ENCODE data around the gene RAI1. TPM values are rescaled to one million over a fixed set of nuclear protein-coding genes. Genes with fewer than 3 reads are reported as not detected.
A peak's percentile ranks its signal among the peaks of the same experiment; 100 is the strongest.

RAI1 gene
- total RNA-seq, 1 donor from 2014 or later: 31.2 TPM

DNA sequence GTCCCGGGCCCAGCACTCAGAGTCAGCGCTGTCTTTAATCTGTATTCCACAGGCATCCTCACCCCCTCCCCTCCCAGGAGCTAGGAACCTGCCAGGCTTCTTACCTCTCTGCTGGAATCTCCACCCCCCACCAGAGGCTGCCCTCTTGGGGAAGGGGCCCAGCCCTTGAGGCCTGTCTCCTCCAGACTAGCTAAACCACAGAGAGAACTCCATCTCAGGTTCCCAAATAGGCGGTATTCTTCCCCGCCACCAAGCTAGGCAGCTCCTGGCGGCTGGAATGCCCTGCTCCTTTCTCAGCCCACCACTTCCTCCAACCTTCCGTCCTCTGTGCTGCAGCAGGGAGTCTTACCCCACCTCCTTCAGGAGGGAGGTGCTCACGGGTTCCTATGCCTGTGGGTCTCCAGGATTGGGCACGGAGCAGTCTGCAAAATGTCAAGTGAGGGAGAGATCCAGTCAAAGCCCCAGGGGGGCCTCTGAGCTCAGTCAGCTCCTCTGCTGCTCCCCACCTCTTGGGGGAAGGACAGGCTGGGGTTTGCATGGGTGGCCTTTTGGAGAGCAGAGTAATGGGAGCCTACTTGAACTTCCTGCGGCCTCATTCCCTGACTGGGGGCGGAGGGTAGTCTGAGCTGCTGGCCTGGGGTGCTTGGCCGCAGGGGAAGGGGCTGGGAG lies 99.8 kb downstream of the RAI1 start:
- H3K4me1 Mint-ChIP-seq: peaks cover 31% of the 10 kb centered on the region
- ChIA-PET CTCF (no interaction called here), POLR2A (interaction anchor here (0.7 kb wide), 1 partner anchor 23 kb away, joined by 3 read pairs; no protein-coding TSS in a partner anchor)
- peak overlapping the region; percentile 24 for H3K27ac Mint-ChIP-seq
- DNase-seq: no peak
- H3K9me3 Mint-ChIP-seq: no peaks in the 10 kb centered on the region
- intact Hi-C loops (cut with micrococcal nuclease): no loop called here
- TF ChIP-seq, protein P1, sequence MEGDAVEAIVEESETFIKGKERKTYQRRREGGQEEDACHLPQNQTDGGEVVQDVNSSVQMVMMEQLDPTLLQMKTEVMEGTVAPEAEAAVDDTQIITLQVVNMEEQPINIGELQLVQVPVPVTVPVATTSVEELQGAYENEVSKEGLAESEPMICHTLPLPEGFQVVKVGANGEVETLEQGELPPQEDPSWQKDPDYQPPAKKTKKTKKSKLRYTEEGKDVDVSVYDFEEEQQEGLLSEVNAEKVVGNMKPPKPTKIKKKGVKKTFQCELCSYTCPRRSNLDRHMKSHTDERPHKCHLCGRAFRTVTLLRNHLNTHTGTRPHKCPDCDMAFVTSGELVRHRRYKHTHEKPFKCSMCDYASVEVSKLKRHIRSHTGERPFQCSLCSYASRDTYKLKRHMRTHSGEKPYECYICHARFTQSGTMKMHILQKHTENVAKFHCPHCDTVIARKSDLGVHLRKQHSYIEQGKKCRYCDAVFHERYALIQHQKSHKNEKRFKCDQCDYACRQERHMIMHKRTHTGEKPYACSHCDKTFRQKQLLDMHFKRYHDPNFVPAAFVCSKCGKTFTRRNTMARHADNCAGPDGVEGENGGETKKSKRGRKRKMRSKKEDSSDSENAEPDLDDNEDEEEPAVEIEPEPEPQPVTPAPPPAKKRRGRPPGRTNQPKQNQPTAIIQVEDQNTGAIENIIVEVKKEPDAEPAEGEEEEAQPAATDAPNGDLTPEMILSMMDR (IDR thresholded peaks at IDR 0.05): no peak
- no peak for ATAC-seq (ENCODE audit: low read depth)
- peak overlapping the region; percentile 39 for H3K4me3 Mint-ChIP-seq
- H3K27me3 Mint-ChIP-seq: peaks cover 2% of the 10 kb centered on the region
- H3K36me3 Mint-ChIP-seq (ENCODE audit: low read depth): no peaks in the 10 kb centered on the region

DNA sequence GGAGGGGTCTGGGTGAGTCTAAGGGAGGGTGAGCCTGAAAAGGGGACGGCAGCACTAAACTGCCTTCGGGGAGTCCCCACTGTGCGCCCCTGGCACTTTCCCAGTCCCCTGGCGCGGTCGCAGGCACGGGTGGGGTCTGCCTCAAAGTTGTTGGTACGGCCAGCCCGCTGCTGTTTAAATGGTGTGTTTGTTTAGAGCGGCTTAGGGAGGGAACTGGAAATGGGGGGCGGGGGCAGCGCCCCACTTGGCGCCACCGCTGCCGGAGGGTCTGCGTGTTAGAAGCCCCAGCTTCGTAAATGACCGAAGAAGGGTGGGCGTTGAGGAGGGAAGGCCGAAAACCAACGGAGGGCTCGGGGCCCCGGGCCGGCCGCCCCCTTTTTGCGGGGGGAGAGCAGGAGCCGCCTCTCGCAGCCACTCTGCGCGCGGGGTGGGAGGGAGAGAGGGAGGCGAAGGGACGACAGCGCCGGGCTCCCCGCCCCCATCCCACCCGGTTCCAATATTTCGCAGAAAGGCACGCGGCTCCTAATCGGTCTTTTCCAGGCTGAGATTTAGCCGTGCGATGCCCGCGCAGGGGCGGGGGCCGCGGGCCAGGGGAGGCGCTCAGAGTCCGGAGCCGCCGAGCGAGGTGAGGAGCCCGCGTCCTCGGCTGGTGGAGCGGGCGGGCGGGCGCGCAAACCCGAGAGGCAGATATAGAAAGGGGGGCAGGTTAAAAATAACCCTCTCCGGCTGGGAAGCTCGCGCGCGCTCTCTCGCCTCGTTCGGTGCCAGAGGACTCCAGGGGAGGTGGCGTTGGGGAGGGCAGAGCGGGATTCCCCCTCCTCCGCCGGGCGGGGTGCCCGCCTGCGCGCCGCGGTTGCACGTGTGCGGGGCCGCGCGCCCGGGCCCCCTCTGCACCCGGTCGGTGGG lies 100.6 kb downstream of the RAI1 start:
- peak; percentile 16 for ATAC-seq (ENCODE audit: low read depth)
- DNase-seq: peak; percentile 30
- intact Hi-C loops (cut with micrococcal nuclease): loop anchor here (1.0 to 2.0 kb wide), 3 partner anchors 15 to 53 kb away; no protein-coding TSS in a partner anchor
- POLR2A ChIA-PET: interaction anchor here (0.7 kb wide), 1 partner anchor 24 kb away, joined by 3 read pairs; no protein-coding TSS in a partner anchor
- H3K9me3 Mint-ChIP-seq: no peaks in the 10 kb centered on the region
- peak overlapping the region; percentile 66 for H3K4me3 Mint-ChIP-seq
- peaks cover 2% of the 10 kb centered on the region for H3K27me3 Mint-ChIP-seq
- TF ChIP-seq, protein P1 (IDR thresholded peaks at IDR 0.05): no peak
- H3K27ac Mint-ChIP-seq: no peak overlapping the region
- CTCF ChIA-PET: no interaction called here
- peaks cover 29% of the 10 kb centered on the region for H3K4me1 Mint-ChIP-seq
- H3K36me3 Mint-ChIP-seq (ENCODE audit: low read depth): no peaks in the 10 kb centered on the region

DNA sequence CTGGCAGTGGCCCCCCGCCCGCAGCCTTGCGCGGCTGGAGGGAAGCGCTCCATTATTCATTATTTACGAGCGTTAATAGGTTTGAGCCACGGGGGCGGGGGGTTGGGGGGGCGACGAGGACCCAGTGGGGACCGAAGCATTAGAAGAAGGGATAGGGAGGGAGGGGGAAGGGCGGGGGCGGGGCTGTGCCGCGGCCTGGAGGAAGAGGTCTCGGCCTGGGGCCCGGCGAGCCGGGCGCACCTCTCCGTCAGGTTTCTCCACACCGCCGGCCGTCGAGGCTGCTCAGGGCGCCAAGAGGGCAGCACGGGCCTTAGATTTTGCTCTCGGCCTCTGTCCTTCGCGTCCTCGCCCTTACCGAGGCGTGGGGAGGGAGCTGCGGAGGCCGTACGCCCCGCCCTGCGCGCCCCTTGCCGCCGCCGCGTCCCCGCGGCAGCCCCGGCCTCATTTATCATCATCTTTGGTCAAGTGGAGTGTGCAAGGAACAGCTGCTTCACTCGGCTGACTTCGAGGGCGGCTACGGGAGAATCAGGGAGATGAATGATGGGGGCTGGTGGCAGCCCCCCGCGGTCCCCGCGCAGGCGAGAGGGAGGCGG lies 101.4 kb downstream of the RAI1 start:
- H3K27ac Mint-ChIP-seq: no peak overlapping the region
- CTCF ChIA-PET: no interaction called here
- peaks cover 27% of the 10 kb centered on the region for H3K4me1 Mint-ChIP-seq
- no peak for ATAC-seq (ENCODE audit: low read depth)
- POLR2A ChIA-PET: no interaction called here
- DNase-seq: no peak
- TF ChIP-seq, protein P1 (IDR thresholded peaks at IDR 0.05): no peak
- H3K4me3 Mint-ChIP-seq: peak overlapping the region; percentile 79
- intact Hi-C loops (cut with micrococcal nuclease): loop anchor here (1.0 to 2.0 kb wide), 4 partner anchors 16 to 88 kb away; no protein-coding TSS in a partner anchor
- no peaks in the 10 kb centered on the region for H3K36me3 Mint-ChIP-seq (ENCODE audit: low read depth)
- H3K27me3 Mint-ChIP-seq: peaks cover 2% of the 10 kb centered on the region
- H3K9me3 Mint-ChIP-seq: no peaks in the 10 kb centered on the region

DNA sequence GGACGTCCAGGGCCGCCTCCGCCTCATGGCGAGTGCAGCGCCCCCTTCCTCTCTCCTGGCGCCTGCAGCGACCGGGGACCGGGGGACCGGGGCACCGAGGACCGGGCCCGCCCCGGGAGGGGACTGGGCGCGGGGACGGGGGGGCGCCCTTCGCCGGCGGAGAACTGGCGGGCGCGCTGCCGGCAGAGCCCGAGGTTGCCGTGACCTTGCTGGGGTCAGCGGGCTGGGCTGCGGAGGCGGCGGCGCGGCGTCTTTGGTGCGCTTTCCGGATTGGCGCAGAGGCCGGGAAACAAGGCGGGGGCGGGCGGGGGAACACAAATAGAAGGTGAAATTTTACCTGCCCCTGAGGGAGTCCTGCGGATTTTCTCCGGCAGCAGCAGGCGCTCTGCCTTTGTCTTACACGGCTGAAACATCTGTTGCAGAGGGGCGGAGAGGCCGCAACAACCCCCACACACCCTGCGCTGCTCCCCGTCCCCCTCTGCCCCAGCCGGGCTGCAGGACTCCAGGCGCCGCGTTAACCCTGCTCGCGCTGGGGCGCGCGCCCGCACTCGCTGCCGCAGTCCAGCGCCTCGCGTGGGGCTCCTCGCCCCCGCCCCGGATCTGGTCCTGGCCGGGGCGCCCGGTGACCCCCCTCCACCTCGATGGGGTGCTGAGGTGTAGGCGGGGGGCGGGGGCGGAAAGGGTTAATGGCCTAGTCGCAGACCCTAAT lies 102.0 kb downstream of the RAI1 start:
- ChIA-PET POLR2A (no interaction called here), CTCF (no interaction called here)
- H3K4me3 Mint-ChIP-seq: peak overlapping the region; percentile 88
- H3K4me1 Mint-ChIP-seq: peaks cover 27% of the 10 kb centered on the region
- no peak overlapping the region for H3K27ac Mint-ChIP-seq
- intact Hi-C loops (cut with micrococcal nuclease): loop anchor here (1.0 to 2.0 kb wide), 3 partner anchors 16 to 89 kb away; no protein-coding TSS in a partner anchor
- no peaks in the 10 kb centered on the region for H3K36me3 Mint-ChIP-seq (ENCODE audit: low read depth)
- H3K9me3 Mint-ChIP-seq: no peaks in the 10 kb centered on the region
- TF ChIP-seq, protein P1 (IDR thresholded peaks at IDR 0.05): no peak
- DNase-seq (peak; percentile 32), ATAC-seq (ENCODE audit: low read depth) (peak; percentile 32)
- peaks cover 2% of the 10 kb centered on the region for H3K27me3 Mint-ChIP-seq
